ENCODE results near the gene ITSN1. TPM values are rescaled to one million over a fixed set of nuclear protein-coding genes. Genes with fewer than 3 reads are reported as not detected.
"Not testable (repeated sequence)": the region's sequence is repeated elsewhere in the genome, so short reads cannot be mapped to it uniquely, and the experiment has no call there.

The ITSN1 gene
- polyA plus RNA-seq, 3 donors = 41.7 to 57.8 (median 52.6) TPM

DNA sequence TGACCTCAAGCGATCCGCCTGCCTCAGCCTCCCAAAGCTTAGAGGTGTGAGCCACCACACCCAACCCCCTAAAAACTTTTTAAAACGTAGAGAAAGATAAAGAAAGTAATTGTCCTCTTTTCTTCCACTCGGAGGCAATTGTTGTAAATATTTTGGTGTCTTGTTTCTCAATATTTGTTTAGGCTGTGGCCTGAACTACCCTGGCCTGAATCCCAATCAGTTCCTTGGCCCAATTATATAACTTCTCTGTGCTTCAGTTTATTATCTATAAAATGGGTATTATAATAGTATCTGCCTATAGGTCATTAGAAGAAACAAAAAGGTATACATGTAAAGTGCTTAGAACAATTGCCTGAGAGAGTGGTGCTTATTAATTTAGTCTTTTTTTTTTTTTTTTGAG lies 275.1 kb downstream of the ITSN1 start:
- DNase-seq = no peak

DNA sequence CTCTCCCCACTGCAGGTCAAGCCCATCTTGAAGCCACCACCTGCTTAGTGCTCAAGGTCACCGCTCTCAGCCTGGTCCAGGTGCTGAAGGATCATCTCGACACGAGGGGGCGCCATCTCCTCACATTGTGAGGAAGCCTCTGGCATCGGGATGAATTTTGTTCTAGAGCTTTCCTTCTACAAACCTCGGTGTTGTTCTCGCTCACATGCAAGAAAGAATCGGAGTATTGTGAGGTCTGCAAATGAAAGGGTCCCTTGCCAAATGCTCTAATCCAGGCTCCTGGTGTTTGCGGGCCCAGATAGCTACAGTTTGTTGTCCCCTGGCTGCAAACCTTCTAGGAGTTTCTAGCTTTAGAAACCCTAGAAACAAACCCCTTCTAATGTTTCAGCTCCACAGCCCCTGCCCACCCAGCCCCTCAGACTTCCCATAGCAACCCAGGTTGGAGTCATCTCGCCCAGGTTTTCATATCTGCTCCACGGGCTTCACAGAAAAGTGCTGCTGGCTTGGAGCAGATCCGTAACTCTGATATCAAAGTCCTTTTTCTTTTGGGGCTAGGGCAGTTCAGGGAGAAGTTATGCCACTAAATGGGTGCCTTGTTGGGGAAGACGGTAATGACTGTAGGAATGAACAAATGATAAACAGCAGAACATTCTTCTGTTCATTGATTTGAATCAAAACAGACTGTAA lies 281.9 kb downstream of the ITSN1 start:
- peak; percentile 87 for DNase-seq

DNA sequence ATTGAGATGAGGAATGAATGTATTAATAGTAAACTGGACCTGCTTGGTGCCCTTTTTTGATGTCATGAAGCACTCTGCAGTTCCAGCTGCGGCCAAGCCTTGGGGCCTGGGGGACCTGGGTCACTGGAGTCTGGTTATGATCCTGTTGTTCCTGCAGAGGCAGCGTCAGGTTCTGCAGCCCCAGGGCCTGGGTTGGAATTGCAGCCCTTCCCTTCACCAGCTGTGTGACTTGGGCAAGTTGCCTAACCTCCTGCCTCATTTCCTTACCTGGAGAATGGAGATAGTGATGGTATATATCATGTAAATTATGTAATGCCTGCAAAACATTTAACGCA lies 282.4 kb downstream of the ITSN1 start:
- DNase-seq = no peak

DNA sequence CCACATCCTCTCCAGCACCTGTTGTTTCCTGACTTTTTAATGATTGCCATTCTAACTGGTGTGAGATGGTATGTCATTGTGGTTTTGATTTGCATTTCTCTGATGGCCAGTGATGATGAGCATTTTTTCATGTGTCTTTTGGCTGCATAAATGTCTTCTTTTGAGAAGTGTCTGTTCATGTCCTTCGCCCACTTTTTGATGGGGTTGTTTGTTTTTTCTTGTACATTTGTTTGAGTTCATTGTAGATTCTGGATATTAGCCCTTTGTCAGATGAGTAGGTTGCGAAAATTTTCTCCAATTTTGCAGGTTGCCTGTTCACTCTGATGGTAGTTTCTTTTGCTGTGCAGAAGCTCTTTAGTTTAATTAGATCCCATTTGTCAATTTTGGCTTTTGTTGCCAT lies 283.9 kb downstream of the ITSN1 start:
- not testable (repeated sequence) for DNase-seq

DNA sequence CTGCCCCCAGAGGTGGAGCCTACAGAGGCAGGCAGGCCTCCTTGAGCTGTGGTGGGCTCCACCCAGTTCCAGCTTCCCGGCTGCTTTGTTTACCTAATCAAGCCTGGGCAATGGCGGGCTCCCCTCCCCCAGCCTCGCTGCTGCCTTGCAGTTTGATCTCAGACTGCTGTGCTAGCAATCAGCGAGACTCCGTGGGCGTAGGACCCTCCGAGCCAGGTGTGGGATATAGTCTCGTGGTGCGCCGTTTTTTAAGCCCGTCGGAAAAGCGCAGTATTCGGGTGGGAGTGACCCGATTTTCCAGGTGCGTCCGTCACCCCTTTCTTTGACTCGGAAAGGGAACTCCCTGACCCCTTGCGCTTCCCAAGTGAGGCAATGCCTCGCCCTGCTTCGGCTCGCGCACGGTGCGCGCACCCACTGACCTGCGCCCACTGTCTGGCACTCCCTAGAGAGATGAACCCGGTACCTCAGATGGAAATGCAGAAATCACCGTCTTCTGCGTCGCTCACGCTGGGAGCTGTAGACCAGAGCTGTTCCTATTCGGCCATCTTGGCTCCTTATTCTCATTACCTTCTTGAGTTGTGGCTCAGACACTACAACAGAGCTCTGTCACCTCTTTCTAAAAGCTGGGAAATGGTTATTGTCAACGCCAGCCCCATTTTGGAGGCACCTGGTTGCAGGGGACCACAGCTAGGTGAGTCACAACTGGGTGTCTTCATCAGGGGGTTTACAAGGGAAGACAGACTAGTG lies 288.9 kb downstream of the ITSN1 start:
- DNase-seq = not testable (repeated sequence)

DNA sequence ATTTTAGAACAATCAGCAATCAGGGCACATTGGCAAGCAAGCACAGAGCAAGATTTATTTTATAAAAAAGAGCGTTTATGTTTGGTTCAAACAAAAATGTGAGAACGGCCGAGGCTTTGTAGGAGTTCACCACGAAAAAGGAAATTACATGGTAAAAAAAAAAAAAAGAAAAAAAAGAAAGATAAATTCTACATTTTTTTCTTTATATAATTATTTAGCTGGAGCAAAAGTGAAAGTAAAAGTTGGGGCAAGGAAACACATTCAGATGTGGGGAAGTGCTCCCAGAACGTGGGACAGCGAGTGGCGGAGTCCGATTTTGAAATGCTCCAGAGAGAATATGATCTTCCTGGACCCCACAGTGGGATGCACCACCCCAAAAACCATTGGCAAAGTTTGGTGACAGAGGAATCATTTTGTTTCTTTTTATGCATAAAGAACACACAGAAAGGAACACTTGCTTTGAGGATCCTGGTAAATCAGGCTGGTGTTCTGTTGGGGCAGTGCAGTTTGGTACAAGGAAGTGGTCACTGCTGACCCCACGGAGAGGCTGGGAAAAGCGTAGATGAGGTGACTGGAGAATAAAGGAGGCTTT lies 289.6 kb downstream of the ITSN1 start:
- DNase-seq = no peak

DNA sequence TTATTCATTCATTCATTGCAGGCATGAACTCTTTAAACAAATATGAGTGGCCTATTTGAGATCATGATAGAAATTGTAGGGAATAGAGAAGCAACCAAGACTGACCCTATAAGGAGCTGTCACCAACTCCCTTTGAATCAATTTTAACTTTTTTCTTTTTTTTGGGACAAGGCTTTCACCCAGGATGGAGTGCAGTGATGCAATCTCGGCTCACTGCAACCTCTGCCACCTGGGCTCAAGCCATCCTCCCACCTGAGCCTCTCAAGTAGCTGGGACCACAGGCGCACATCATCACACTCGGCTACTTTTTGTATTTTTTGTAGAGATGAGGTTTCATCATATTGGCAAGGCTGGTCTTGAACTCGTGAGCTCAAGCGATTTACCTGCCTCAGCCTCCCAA lies 290.4 kb downstream of the ITSN1 start:
- no peak for DNase-seq

DNA sequence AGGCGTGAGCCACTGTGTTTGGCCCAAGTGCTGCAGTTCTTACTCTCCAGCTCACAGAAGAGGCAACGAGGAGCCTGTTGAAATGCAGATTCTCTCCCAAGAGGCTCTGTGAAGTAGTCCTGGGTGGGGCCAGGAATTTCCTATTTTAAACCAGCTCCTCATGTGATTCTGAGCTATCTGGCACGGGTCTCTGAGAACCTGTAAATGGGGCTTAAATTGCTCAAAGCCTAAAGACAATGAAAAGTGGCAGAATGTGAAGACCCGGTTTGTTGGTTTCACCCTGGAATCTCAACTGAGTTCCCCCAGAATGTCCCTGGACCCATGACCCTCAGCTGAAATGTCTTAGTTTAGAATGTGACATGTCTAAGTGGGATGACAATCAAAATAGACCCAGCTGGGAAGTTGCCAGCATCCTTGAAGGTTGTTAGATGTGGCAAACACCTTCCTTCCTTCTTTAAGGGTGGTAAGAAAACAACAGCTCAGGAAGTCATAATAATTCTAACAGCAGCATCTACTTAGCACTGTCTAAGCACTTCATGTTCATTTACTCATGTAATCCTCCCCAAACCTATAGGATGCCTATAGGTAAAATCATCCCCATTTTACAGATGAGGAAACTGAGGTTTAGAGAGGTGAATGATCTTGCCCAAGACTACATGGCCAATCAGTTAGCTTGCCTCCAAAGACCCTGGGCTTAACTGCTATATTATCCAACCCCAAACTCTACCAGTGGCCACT lies 294.2 kb downstream of the ITSN1 start:
- no peak for DNase-seq

DNA sequence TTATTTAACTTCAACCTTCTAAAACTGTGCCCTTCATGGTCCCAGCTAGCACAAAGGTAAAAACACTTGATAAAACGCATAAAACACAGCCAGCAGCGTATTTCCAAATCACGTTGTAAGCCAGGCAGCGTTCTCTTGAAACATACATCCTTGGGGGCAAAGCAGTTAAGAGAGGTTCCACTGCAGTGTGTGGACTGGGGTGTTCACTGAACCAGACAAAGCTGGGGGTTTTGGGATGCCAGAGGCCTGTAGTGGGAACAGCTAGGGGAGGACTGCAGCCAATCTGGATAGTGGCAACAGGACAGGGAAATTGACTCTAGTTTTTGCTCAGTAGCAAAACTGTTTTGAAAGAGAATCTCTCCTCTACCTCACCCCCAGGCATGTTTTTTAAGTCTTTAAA lies 294.8 kb downstream of the ITSN1 start:
- no peak for DNase-seq

DNA sequence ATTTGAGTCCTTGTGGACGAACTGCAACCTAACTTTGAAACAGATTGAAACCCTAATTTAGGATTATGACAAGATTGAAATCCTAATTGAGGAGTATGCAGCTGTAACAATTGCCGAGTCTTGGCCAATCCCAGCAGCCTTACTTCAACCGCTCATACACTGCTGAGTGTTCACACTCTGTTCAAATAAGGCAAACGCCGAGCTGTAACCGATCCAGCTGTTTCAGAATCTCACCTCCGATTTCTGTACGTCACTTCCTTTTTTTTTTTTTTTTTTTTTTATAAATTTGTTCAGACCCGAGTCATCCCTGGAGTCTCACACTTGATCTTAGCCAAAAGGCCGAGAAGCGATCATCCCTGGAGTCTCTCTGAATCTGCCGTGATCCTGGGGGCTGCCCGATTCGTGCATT lies 295.6 kb downstream of the ITSN1 start:
- no peak for DNase-seq

DNA sequence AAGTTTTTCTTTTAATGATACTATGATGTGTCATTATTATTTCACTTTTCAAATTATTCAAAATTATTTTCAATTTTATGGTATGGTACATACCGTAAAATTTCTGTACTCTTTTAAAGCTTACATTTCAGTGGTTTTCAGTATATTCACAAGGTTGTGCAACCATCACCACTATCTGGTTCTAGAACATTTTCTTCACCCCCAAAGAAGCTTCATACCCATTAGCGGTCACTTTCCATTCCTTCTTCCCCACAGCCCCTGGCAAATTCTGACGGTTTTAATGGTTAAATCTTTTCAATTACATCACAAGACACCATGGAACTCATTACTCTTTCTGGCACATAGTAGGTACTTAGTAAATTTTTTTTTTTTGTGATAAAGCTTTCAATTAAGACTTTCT lies 296.1 kb downstream of the ITSN1 start:
- DNase-seq = no peak

DNA sequence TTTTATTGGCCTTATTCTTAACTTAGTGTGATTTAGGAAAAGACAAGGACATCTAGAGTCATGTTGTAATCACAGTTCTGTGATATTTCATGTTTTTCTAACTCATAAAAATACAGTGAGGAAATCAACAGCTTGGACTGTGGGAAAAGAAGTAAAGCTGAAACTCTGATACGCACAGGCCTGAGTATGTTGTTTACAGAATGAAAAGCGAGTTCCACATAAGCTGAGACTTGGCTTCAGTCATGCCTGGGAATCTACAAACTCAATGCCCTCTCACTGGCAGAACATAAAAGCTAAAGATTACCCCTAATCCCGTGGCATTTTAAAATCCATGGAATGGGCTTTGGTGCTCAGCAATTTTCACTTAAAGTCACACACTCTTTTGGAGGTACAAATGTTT lies 296.9 kb downstream of the ITSN1 start:
- no peak for DNase-seq

DNA sequence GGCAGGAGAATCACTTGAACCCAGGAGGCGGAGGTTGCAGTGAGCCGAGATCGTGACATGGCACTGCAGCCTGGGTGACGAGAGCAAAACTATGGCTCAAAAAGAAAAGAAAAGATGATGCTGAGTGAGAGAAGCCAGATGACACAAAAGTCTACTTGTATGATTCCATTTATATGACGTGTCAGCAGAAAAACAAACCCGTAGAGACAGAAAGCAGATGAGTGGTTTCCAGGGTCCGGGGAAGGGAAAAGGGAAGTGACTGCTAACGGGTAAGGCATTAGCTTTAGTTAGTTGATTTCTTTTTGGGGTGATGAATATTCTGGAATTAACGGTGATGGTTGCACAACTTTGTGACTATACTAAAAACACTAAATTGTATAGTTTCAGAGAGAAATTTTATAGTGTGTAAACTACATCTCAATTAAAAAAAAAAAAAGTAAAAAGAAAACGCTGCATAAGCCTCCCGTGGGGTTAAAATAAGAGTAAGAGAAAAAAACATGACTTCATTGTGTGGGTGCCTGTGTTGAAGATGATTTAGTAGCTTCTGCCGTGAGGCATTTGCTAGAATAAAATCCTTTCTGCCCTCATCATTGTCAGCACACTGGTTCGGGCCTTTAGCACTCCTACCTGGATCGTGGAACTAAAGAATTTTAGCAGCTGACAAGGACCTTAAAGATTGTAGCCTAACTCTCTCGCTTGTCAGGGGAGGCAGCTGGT lies 298.0 kb downstream of the ITSN1 start:
- no peak for DNase-seq

DNA sequence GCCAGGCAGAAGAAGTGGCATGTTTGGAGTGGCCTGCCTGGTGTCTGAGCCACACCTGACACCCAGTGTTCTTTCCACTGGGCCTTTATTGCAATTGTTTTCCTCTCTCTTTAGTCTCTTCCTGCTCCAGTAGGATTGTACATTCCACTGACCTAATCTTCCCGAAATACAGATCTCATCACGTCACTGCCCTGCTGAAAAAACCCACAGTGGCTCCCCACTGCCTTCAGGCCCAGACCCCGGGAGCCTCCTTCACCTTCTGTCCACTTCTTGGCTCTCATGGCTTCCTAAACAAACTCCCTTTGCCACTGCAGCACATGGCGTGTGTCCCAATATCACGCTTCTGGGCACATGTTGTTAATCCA lies 298.6 kb downstream of the ITSN1 start:
- no peak for DNase-seq

DNA sequence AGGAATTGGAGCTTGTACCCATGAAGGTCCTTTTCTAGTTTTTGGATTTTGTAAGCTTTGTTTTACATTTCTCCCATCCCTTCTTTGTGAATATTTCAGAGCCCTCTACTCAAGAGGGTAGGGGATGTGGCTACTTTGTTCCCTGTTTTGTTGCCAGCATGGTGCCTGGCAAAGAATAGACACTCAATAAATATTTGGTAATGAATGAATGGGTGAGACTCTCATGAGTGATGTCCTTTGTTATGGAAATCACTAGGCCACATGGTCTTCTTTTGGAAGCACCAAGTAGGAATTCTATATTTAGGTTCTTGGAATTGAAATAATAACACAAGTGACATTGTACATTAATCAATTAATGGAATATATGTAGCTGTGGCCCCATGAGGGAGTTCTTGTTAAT lies 300.1 kb downstream of the ITSN1 start:
- no peak for DNase-seq

DNA sequence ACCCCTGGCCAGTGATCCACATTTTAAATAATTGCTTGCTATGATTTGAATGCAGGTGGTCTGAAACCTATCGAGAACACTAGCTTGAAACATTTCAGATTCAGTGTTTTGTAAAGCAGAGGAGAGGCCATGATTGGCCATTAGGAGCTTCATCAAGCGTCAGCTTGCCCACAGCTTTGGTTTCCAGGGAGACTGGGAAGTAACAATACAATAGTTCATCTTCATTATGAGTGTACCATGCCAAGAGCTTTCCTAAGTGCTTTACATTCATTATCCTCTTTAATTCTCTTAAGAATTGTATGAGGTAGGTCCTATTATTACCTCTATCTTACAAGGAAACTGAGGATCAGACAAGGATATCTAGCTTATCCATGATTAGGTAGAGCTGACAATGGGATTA lies 301.0 kb downstream of the ITSN1 start:
- no peak for DNase-seq

DNA sequence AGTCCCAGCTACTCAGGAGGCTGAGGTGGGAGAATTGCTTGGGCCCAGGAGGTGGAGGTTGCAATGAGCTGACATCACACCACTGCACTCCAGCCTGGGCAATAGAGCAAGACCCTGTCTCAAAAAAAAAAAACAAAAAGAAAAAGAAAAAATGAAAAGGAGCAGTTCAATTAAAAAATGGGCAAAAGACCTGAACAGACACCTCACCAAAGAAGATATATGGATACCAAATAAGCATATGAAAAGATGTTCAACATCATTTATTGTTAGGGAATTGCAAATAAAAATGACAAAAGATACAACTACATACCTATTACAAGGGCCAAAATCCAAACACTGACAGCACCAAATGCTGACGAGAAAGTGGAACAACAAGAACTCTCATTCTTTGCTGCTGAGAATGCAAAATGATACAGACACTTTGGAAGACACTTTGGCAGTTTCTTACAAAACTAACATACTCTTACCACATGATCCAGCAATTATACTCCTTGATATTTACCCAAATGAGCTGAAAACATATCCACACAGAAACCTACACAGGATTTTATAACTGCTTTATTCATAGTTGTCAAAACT lies 302.0 kb downstream of the ITSN1 start:
- DNase-seq = no peak

DNA sequence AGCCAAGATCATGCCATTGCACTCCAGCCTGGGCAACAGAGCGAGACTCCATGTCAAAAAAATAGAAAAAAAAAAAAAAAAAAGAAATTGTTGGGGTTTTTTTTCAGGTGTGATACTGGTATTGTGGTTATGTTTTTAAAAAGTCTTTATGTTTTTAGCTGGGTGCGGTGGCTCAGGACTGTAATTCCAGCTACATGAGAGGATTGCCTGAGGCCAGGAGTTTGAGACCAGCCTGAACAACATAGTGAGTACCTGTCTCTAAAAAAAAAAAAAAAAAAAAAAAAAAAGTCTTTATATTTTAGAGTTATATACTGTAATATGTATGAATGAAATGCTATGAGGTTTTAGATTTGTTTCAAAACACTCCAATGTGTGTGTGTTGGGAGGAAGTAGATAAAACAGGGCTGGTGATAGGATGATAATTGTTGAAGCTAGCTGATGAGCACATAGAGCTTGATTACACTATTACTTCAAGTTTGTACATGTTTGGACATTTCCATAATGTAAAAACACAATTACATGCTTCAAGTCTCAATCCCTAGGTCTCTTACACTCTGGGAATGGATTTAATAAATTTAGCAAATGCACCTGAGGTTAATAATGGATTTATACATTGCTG lies 303.5 kb downstream of the ITSN1 start:
- no peak for DNase-seq

DNA sequence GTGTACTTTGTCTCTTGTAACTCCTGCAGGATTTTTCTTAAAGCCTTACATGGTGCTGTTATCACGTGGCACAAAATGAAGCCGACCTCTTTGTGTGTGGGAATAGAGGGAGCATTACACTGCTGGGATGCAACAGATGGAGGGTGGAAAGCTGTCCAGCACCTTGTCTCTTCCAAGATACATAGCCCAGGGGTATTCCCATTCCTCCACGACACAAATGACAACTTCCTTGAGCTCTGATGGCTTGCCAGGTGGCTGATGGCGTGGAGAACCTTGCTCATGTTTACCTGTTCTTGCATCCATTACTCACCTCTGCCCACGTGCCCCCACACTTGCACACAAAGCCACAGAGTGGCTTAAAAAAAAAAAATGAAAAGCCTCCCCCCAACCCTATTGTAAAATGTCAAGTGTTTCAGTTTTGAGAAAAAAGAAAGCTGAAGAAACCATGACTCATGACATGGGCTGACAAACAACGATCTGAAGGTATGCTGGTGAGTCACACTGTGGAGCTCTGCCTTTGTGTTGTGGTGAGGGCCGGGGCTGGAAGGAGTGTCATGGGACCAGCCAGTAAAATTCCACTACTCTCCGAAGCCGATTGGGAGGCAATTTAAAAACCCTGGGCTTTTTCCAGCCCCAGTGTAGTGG lies 305.3 kb downstream of the ITSN1 start:
- peak; percentile 51 for DNase-seq

DNA sequence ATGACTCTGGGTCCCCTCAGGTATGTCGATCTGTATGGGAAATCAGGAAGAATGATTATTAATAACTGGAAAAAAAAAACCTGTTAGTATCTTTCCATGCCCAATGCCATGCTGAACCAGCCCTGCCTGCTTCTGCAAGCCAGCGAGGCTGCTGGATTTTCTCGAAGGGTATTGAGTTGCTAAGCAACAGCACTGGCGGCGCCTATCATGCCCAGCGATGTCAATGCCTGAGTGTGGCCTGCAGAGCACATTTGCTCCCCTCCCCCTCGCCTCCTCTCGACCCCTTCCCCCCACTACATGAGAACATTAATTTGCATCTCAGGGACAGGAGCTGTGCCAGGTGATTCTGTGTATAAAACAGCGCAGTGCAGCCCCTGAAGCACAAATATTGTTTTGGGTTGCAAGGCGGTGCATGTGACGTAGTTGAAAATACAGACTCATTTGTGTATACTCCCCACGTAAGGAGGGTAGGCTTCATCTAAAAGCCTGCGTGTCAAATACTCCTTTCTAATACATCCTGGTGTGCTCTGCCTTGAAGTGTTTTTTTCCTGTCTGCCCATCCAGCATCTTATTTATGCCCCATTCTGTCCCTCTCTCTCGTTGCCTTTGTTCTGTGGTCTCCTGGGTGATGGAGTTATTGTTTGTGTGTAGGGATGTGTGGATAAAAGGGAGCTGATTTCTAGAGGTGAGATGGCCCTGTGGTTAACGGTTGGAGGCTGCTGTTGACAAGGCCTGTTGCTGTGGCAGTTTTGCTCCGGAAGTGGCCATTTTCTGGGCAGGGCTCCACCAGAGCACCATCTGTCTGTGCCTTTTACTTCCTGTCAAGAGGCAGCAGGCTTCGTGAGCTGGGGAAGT lies 306.0 kb downstream of the ITSN1 start:
- DNase-seq = peak; percentile 46
